ENCODE results near the gene PTBP3.

- TF ChIP-seq EZH2 (IDR thresholded peaks at IDR 0.05; ENCODE audit: low read length, unreplicated experiment) (no peak), CTCF (conservative IDR thresholded peaks at IDR 0.05; ENCODE audit: low read depth, low read length) (peak; percentile 44), EZH2phosphoT487 (IDR thresholded peaks at IDR 0.05; ENCODE audit: borderline replicate concordance, low read length) (no peak)
Measured at GRCh38 chr9:112333639-112334431, 416 bp upstream of the PTBP3 start.

Measured in PC-3 (cell line).